Middle frontal gyrus (tissue), 1 donor: ENCODE data around the gene RPTN.

ENCODE experiments used
- DNase-seq: peaks from one replicate; pipeline ENCODE4 v3.0.0-alpha.2; 2015; ENCODE audit warnings: low spot score; ENCODE audit errors: extremely low spot score

Gene RPTN, protein sequence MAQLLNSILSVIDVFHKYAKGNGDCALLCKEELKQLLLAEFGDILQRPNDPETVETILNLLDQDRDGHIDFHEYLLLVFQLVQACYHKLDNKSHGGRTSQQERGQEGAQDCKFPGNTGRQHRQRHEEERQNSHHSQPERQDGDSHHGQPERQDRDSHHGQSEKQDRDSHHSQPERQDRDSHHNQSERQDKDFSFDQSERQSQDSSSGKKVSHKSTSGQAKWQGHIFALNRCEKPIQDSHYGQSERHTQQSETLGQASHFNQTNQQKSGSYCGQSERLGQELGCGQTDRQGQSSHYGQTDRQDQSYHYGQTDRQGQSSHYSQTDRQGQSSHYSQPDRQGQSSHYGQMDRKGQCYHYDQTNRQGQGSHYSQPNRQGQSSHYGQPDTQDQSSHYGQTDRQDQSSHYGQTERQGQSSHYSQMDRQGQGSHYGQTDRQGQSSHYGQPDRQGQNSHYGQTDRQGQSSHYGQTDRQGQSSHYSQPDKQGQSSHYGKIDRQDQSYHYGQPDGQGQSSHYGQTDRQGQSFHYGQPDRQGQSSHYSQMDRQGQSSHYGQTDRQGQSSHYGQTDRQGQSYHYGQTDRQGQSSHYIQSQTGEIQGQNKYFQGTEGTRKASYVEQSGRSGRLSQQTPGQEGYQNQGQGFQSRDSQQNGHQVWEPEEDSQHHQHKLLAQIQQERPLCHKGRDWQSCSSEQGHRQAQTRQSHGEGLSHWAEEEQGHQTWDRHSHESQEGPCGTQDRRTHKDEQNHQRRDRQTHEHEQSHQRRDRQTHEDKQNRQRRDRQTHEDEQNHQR

DNA sequence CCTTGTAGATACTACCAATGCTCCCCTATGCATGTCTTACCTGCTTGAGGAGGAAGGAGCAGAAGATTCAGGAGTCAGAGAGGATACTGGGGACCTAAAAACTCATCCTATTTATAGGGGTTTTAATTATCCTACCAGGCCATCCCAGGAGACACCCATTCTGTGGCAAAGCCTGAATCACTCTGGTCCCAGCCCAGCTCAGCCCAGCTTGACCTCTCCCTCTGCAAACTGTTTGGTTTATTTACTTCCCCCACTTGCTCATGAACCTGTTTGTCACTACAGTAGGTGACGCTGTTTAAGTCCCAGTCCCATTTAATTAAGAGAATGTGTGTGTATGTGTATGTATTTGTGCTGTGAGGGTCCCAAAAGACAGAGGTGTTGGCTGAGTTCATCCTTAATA lies at the start of gene RPTN:
Gene RPTN, minus strand, starts transcription at position 85 of the 400 bp plus-strand sequence. CDS start 1,339 bp downstream, outside the sequence.
- DNase-seq = no peak

DNA sequence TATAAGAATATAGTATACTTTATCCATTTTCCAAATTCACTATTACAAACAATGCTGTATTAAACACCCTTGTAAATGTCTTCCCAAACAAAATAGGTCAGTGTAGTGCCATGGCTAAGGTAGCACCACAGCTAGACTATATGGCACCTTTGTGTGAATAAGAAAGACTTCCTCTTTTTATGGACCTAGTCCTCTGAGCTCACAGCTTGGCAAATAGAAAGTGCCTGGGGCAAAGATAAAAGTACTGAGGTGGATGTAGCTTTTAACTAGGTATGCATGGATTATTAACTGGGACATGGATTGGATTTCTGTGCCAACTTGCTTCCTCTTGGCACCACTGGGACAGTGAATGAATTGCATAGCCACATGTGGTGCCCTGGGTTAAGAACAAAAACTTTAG lies 40.0 kb upstream of the RPTN start:
- DNase-seq = no peak

DNA sequence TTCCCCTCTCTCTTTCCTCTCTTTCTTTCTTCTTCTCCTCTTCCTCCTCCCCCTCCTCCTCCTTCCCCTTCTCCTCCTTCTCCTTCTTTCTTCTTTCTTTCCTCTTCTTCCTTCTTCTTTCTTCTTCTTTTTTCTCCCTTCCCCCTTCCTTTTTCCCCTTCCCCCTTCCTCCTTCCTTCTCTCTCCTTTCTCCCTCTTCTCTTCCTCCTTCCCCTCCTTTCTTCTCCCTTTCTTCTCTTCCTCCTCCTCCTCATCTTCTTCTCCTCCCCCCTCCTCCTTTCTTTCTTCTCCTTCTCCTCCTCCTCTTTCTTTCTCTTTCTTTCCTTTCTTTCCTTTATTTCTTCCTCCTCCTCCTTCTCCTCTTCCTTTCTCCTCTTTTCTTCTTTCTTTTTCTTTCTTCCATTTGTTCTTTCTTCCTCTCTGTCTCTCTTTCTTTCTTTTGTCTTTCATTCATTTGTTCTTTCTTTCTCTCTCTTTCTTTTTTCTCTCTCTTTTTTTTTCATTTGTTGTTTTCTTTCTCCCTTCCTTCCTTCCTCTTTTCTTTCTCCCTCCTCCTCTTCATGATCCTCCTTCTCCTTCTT lies 38.4 kb upstream of the RPTN start:
- DNase-seq = no peak

DNA sequence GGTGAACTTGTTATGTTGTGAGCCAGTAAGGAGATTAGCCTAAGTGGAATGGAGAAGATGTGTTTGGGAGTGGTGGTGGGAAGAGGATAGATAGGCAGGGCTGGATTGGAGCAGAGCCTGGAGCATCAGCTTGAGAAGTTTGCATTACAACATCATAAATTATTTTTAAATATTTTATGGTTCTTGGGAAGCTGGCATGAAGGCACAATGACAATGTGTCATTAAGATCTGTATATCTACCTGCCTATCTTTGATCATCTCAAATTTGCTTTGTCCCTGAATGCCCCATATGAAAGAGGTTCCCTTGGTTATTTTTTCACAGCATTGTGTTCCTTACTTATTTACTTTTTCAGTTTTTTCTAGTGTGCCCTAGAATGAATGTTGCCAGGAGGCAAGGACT lies 32.7 kb upstream of the RPTN start:
- no peak for DNase-seq

DNA sequence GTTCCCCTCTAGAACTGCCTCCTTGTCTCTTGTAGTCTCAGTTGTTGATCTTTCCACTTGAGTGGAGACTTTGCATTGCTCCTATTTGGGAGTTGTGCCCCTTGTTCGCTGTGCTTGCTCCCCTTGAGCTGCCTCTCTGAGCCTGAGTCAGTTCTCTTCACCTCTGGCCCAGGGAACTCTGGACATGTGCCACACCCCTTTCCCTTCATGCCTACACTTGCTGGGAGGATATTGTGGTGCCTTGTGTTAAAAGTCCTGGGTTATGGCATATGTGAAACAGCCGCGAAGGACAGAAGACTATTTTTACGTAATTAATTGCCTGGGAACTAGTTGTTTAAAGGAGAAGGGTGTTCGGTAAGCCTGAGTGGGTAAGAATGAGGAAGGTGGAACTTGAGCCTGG lies 32.2 kb upstream of the RPTN start:
- DNase-seq = no peak

DNA sequence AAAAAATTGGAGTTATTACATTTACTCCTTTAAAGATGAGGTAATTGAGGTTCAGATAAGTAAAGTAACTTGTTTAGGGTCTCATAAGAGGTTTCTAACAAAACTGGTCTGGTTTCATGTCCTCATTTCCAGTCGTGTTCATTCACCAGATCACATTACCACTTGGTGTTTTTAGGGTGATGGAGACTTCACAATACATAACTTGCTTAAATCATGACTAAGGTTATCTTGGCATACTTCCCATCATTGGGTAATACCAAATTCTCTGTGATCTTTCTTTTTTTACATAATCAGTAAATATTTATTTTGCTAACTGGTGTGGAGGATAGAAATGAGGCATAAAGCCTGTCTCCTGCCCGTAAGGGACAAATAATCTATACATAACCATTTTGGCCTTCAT lies 31.6 kb upstream of the RPTN start:
- no peak for DNase-seq

DNA sequence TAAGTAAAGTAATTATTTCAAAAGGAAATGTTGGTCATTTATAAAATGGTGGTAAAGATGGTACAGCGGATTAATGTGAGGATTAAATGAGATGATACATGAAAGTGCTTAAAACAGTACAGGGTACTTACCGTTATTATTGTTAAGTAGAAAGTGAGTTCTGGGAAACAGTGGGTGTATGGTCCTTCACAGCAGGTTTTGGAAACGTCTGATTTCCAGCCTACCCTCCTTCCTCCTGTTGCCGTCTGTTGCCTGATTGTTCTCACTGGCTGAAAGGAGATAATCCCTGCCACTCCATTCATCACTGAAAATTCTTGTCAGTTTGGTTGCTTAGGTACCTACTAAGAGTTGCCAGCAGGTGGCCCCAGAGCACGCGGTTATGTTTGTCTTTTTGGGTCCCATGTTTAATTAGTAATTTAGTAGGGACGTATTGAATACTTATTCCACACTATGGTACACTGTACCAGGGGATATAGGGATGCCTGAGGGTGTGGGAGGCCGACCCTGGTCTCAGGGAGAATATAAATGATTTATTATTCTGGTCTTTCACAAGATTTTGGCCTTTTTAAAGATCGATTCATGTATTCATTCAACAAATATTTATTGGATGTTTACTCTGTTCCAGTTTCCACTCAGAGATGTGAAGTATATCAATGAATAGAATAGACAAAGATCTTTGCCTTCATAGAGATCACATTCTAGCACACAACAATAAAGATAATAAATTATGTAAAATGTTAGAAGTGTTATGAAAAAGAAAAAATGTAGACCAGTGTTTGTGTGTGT lies 30.8 kb upstream of the RPTN start:
- DNase-seq = peak; percentile 17

DNA sequence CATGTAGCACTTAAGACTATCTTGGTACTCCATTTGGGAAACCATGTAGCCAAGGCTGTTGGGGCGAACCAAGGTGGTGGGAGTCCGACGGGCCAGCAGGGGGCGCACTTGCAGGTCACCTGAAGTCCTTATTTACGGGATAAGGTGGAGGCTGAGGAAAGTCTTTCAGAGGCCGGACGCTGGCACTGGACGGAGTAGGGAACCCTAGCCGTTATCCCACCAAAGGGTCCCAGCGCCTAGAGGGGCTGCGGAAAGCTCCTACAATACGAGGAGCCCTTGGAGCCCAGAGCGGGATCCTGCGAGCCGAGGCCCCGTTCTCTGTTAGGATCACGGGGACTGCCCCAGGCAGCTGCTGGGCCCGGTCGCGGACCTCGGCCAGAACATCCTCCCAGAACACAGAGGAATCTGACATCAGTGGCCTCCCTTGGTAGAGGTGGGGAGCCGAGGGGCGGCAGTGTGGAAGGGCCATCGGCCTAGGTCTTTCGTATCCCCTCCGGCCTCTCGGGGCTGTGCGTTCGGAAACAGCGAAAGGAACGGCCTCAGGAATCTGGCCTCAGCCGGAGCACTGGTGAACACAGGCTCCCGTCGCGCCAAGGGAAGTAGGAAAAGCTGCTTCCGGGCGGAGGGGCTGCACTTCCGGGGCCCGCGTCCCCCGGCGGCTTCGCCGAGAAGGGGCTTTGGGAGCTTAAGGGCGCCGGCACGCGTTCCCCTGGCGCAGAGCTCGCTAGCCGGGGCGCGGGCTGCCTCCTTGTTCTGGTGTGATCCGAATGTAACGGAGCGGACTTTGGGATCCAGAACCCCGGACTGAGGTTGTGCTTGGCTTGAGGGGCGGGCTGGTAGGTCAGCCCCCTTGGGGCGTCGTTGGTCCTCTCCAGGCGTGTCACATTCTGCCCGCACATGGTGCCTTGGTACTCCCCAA lies 29.9 kb upstream of the RPTN start:
- peak; percentile 41 for DNase-seq

DNA sequence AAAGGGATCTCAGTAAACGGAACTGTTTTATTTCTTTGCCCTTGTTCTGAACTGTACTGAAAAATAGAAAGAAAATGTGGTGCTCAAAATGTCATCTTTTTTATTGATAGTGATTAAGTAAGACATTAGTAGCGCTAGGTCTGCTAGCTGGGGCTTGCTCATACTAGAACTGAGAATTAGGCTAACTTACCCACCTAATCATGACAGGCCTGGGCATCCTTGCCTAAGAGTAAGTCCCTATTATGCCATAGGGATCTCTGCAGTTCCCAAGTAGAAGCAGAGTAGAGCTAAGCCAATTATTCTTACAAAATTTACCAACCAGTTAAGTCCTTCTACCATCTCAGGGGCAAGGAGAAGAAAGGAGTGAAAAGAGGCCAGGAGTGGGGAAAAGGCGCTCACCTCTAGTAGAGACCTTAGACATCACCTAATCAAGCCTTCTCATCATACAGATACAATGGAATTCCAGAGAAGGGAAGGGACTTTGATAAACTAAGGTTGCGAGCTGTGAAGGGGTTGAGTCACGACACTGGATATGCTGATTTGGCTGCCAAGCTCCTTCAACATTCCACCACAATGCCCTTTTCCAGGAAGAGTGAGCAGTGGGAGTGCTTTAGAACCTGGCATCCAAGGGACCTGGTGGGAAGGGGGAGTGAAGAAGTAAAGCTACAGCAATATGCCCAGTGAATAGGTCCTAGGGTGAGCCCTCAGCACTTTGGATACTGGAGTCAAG lies 27.7 kb upstream of the RPTN start:
- DNase-seq = no peak

DNA sequence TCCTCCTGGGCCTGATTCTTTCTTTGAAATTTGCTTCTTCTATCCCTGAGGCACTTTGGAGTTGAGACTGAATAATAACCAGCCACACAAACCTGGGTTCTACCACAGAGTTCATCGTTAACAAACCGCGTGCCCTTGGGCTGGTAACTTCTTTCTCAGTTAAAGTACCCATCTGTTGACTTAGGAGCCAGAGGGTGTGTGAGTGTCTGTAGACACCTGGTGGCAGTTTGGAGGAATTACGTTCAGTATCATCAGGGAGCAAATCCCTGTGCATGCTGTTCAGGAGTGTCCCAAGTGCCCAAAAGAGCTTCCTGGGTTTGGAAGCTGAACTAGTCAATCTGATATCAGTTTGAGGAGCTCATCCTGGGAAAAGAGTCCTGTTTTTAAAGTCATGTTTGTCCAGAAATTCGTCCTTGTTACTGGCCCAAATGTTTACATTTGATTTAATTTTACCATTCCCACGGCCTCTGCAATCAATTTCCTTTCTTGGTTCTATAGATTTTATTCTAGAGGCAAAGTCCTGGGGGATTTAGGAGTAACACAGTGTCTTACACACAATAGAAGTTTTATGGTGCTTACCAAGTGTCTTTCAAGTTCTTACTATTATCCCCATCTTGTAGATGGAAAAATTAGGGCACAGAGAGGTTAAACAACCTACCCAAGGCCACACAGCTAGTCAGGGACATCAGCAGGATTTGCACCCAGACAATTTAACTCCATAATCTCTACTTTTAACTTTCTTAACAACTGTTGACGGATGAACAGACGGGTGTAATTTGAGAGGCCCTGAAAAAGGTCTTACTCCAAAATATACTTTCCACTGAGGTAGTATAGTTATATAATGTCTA lies 26.7 kb upstream of the RPTN start:
- DNase-seq = no peak

DNA sequence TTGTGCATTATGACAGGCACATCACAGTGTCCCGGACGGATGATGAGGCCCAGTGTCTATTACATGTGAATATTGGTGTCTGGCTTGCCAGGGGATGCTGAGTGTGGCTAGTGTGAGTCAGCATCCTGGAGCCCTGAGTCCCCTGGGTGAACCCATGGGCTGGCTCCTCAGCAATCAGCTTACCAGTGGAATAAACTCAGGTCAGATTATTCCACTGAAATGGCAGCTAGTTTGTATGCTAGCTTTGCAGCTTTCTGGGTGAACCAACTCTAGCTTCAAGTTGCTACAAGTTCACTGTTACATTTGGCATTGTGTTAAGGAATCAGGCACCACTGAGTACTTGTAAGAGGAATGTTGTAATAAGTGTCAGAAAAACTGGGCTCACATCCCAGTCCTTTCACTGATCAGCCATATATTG lies 23.9 kb upstream of the RPTN start:
- DNase-seq = no peak

DNA sequence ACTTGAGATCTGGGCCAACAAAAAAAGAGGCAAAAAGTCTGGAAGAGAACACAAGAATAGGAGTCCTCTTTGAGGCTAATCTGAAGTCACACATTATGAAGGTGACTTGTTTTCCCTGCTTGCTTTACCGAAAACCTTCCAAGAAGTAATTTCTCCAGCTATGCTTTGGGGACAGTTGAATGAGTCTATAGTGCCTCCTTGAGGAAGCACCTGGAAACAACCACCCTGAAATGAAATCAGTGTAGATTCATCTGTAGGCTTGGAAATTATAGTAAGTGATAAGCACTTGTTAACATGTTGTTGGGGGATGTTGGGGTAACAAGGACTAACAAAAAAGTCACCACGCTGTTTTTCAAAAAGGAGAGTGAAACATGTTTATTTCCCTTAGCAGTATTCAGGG lies 23.4 kb upstream of the RPTN start:
- DNase-seq = no peak

DNA sequence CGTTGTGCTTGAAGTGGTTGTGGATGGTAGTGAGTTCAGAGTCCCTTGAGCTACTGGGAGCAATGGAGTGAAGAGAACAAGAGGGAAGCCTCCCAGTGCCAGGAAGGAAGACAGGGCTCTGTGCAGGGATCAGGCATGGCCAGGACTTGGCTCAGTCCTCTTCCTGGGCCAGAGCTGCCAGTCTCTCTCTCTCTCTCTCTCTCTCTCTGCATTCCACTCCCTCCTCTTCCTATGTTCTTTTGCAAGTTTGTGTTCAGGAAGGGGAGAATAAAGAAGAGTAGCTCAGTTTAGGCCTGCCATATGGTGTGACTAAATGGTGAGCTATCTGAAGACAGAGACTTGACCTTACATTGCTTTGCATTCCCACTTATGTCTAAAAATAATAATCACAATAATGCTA lies 20.5 kb upstream of the RPTN start:
- no peak for DNase-seq

DNA sequence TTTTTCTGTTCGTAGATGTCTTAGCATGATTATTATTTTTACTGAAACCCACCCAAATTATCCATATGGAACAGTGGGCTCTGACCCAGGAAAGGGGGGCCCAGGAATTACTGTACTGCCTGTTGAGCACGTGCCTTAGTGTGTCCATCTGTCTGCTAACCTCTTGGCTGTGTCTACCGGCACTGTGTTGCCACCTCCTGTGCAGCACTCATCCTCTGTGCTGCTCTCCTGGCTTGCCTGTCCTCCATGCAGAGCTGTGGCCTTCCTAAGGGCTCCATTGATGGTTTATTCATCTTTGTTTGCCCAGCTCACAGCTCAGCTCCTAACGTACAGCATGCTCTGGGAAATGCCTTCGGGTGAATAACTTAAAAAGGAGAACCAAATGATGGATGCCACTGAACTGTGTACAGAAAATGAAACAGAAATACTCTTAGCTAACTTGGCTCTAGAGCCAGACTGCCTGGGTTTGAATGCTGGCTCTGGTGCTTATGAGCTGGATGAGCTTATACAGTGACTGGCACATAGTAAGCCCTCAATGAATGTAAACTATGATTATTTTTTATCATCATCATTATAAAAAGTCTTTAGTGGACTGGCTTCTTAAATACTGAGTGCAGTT lies 11.4 kb upstream of the RPTN start:
- no peak for DNase-seq

DNA sequence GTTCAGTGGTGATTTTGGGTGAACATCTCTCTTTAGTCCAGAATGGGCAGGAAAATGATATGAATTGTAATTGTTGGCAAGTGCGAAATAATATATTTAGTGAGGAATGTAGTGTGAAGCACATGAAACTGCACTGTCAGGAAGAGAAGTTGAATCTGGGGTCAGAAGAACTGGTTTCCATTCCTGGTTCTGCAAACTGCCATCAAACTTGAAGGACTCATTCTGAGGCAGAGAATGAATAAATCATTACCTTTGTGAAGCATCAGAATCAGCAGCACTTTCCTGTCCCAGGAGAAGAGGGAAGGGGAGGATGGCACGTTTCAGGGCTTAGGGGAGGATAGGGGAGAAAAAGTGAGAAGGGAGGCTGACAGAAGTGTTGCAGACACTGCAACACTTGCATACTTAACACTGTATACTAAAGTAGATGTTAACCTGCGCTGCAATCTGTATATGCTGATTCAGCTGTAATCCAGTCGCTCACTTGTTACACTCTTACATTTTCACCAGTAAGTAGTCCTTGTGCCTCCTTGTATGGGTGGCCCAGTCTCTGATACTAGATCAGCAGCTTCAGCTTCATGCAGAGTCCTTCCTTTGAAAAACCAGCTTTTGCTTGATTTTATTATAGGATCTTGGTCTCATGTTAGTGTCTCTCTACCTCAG lies 10.5 kb upstream of the RPTN start:
- DNase-seq = no peak

DNA sequence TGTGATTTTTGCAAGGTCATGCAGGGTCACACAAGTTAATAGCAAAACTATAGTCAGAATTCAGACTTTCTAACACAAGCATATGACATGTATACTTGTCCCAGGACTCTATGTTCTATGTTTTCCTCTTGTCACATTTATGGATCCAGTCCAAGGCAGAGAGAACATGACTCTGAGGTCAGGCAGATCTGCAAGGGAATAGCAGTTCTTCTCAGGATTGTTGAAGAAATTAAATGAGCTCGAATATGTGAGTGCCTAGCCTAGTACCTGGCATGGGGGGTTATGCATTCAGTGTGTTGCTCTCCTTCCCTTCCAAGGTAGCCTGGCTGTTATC lies 9.5 kb upstream of the RPTN start:
- DNase-seq = no peak

DNA sequence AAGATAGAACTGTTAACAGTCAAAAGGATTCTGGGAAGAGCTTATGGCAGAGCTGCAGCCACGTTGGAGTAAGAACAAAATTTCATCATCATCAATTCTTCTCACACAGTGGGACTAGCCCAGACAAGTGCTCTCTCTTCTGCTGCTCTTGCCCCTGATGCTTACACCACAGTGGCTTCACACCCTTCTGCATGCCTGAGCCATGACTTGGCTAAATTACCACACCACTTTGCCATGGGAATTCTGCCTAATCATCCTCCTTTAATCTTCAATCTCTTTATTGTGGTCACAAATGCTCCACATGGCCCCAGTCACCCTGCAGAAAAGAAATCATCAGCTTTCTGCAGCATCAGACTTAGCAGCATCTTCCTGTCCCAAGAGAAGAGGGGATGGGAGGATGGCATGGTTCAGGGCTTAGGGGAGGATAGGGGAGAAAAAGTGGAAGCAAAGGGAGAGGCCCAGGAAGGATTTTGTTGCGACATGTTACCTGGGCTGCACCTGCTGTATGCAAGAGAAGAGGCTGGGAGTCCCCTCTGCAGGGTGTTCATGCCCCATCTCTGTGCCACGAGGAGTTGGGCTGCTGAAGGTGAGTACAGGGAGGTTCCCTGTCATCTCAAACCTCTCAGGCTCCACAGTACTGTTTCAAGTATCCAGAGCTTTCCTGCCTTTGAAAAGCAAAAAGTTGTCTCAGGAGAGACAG lies 9.0 kb upstream of the RPTN start:
- DNase-seq = no peak
